ENCODE data around the gene FER1L5.

FER1L5 gene

DNA sequence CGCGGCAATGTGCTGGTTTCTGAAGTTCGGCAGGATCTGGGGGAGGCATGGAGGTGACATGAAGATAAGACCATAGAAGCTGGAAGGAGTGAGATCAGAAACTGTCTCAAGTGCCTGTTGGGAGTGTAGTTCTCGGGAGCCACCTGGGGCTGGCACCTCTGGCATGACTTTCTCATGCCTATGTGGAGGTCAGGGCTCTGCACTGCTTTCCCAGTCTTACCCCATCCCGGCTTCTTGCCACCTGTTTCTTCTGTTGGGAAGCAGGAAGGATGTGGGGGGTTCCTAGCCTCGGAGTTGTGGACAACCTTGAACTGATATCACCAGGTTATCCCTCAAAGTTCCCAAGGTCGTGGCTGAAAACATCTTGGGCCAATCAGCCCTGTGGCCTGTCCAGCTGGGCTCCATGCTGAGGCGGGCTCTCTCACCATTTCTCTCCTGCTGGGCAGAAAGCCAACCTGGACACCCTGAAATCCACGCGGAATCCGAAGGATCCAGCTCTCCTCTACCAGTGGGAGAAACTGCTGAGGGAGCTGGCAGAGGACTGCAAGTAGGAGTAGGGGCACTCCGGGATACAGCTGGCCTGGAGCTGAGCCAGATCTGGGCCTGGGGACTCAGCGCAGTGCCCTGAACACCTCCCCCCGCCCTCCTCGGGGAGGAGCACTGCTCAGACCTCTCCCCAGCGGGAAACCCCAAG, 42.5 kb downstream of the FER1L5 start:
- TF ChIP-seq, protein P1, sequence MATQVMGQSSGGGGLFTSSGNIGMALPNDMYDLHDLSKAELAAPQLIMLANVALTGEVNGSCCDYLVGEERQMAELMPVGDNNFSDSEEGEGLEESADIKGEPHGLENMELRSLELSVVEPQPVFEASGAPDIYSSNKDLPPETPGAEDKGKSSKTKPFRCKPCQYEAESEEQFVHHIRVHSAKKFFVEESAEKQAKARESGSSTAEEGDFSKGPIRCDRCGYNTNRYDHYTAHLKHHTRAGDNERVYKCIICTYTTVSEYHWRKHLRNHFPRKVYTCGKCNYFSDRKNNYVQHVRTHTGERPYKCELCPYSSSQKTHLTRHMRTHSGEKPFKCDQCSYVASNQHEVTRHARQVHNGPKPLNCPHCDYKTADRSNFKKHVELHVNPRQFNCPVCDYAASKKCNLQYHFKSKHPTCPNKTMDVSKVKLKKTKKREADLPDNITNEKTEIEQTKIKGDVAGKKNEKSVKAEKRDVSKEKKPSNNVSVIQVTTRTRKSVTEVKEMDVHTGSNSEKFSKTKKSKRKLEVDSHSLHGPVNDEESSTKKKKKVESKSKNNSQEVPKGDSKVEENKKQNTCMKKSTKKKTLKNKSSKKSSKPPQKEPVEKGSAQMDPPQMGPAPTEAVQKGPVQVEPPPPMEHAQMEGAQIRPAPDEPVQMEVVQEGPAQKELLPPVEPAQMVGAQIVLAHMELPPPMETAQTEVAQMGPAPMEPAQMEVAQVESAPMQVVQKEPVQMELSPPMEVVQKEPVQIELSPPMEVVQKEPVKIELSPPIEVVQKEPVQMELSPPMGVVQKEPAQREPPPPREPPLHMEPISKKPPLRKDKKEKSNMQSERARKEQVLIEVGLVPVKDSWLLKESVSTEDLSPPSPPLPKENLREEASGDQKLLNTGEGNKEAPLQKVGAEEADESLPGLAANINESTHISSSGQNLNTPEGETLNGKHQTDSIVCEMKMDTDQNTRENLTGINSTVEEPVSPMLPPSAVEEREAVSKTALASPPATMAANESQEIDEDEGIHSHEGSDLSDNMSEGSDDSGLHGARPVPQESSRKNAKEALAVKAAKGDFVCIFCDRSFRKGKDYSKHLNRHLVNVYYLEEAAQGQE (IDR thresholded peaks at IDR 0.05; ENCODE audit: insufficient replicate concordance, low read depth): no peak
- no peak for TF ChIP-seq GABPA (IDR thresholded peaks at IDR 0.05; ENCODE audit: low read depth)
- TF ChIP-seq SPI1 (IDR thresholded peaks at IDR 0.05; ENCODE audit: borderline replicate concordance, low read depth): no peak
- TF ChIP-seq, protein P2, sequence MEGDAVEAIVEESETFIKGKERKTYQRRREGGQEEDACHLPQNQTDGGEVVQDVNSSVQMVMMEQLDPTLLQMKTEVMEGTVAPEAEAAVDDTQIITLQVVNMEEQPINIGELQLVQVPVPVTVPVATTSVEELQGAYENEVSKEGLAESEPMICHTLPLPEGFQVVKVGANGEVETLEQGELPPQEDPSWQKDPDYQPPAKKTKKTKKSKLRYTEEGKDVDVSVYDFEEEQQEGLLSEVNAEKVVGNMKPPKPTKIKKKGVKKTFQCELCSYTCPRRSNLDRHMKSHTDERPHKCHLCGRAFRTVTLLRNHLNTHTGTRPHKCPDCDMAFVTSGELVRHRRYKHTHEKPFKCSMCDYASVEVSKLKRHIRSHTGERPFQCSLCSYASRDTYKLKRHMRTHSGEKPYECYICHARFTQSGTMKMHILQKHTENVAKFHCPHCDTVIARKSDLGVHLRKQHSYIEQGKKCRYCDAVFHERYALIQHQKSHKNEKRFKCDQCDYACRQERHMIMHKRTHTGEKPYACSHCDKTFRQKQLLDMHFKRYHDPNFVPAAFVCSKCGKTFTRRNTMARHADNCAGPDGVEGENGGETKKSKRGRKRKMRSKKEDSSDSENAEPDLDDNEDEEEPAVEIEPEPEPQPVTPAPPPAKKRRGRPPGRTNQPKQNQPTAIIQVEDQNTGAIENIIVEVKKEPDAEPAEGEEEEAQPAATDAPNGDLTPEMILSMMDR (IDR thresholded peaks at IDR 0.05; ENCODE audit: insufficient read depth, low read length): no peak
- TF ChIP-seq POLR2AphosphoS5 (IDR thresholded peaks at IDR 0.05; ENCODE audit: low read depth): no peak
- Histone ChIP-seq H3K4me3 (replicated peaks; ENCODE audit: insufficient read depth, low read length) (no peak overlapping the region), H3K27me3 (ENCODE audit: insufficient read depth, poor library complexity, severe bottlenecking) (no peaks in the 10 kb centered on the region), H3K27ac (replicated peaks) (no peak overlapping the region)
- no peak for DNase-seq (ENCODE audit: low read depth in 1 of 2, low spot score in 1 of 2)

DNA sequence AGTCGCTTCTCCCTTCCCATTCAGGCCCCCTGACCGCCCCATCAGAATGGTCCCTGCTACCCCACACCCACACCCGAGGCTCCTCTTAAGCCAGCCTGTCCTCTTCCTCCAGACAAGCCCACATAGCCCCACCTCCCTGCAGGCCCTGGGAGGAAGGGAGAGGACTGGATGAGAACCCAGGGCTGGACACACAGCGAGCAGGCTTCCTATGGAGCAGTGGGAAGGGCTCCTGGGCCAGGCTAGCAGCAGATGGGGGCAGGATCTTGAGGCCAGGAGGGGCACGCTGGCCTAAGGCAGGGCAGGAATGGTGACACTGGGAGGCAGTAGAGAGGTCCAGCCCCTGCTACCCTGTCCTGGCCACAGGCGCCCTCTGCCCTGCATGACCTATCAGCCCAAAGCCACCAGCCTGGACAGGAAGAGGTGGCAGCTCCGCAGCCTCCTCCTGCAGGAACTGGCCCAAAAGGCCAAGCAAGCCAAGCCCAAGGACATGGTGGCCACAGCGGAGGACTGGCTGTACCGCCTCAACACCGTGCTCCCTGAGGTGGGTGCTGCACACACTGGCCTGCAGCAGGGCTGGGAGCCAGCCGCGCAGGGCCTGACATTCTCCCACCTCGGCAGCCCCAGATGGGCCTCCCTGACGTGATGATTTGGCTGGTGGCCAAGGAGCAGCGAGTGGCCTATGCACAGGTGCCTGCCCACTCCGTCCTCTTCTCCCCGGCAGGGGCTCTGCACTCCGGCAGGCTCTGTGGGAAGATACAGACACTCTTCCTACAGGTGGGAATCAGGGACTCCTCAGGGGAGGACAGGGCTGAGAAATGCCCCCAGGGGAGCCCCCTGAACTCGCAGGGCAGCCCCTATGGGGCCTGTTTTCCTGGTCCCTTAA, 43.3 kb downstream of the FER1L5 start:
- DNase-seq (ENCODE audit: low read depth in 1 of 2, low spot score in 1 of 2): no peak

DNA sequence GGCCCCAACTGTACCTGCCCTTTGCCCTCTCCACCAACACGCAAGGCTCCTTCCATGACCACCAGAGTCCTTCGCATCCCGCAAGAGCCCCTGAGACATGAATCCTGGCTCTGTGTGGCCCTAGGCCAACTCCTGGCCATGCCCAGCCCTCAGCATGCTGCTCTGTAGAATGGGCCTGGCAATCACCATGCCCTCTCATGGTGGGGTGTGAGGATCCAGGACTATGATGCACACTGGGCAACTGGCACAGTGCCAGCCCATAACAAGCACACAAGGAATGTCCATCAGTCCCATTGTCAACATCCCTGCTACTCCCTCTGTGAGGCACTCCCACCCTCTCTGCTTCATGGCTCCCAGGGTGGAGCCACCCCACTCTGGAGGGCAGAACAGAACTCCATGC, 44.7 kb downstream of the FER1L5 start:
- TF ChIP-seq, protein P2 (IDR thresholded peaks at IDR 0.05; ENCODE audit: insufficient read depth, low read length): no peak
- TF ChIP-seq GABPA (IDR thresholded peaks at IDR 0.05; ENCODE audit: low read depth): no peak
- Histone ChIP-seq H3K27ac (replicated peaks) (no peak overlapping the region), H3K27me3 (ENCODE audit: insufficient read depth, poor library complexity, severe bottlenecking) (no peaks in the 10 kb centered on the region), H3K4me3 (replicated peaks; ENCODE audit: insufficient read depth, low read length) (no peak overlapping the region)
- no peak for DNase-seq (ENCODE audit: low read depth in 1 of 2, low spot score in 1 of 2)

More for the DNA sequence above, 43.3 kb downstream of the FER1L5 start:
- Histone ChIP-seq H3K27me3 (ENCODE audit: insufficient read depth, poor library complexity, severe bottlenecking) (no peaks in the 10 kb centered on the region), H3K27ac (replicated peaks) (no peak overlapping the region), H3K4me3 (replicated peaks; ENCODE audit: insufficient read depth, low read length) (no peak overlapping the region)
- TF ChIP-seq, protein P1 (IDR thresholded peaks at IDR 0.05; ENCODE audit: insufficient replicate concordance, low read depth): no peak
- no peak for TF ChIP-seq SPI1 (IDR thresholded peaks at IDR 0.05; ENCODE audit: borderline replicate concordance, low read depth)
- TF ChIP-seq POLR2AphosphoS5 (IDR thresholded peaks at IDR 0.05; ENCODE audit: low read depth): no peak

All from HL-60 (cell line).